A549 (cell line): ENCODE measurements around the gene ALDH1A2. TPM values are rescaled to one million over a fixed set of nuclear protein-coding genes. Genes with fewer than 3 reads are reported as not detected.
A peak's percentile ranks its signal among the peaks of the same experiment; 100 is the strongest.

Source experiments
- ATAC-seq, 2 experiments: fragments of 200-7000 bp in 1 of 2; fragments of >200 bp in 1 of 2; cut with Nextera tagmentation in 1 of 2; cut with Tn5 transposase in 1 of 2; 3 replicates each; pipeline versions ENCODE4 v1.8.0 to v1.9.1; 2018 to 2020; ENCODE audit warnings: mild to moderate bottlenecking in 1 of 2, moderate library complexity in 1 of 2
- CTCF ChIA-PET: fragments of 300-600 bp; sonication (Branson Sonifier 250); formaldehyde crosslinking; extraction: SDS; loops from one replicate; lab custom pipeline; 2021; ENCODE audit warnings: antibody characterized with exemption, inconsistent platforms; lab: Yijun Ruan, JAX
- POLR2A ChIA-PET: fragments of 350-600 bp; formaldehyde crosslinking; extraction: SDS; loops from one replicate; lab custom pipeline; 2021; ENCODE audit warnings: antibody characterized with exemption, inconsistent platforms; lab: Yijun Ruan, JAX
- DNase-seq, 2 experiments: peaks; one replicate each; pipeline versions ENCODE4 v3.0.0 to v3.0.0-alpha.2; 2011 to 2016; ENCODE audit warnings: low read depth in 1 of 2, low spot score in 1 of 2
- FAIRE-seq: peaks from 2 replicates; lab custom pipeline; 2011; peaks lifted over from hg19 to GRCh38; lab: Jason Lieb, UNC
- H3K27ac ChIP-seq, 2 experiments: fragments of >200 bp; sonication (Bioruptor Twin); formaldehyde crosslinking; 3 replicates each; pipeline ENCODE4 v1.5.1; 2016 to 2017
- H3K4me1 ChIP-seq: fragments of >200 bp; sonication (Bioruptor Twin); formaldehyde crosslinking; 3 replicates; pipeline ENCODE4 v1.6.1; 2016
- H3K4me2 ChIP-seq: fragments of >200 bp; sonication (Bioruptor Twin); formaldehyde crosslinking; 3 replicates; pipeline ENCODE4 v1.6.1; 2016
- H3K4me3 ChIP-seq: fragments of >200 bp; sonication (Bioruptor Twin); formaldehyde crosslinking; 3 replicates; pipeline ENCODE4 v1.5.1; 2016
- H3K9me3 ChIP-seq: fragments of >200 bp; sonication (Bioruptor Twin); formaldehyde crosslinking; 3 replicates; pipeline ENCODE4 v1.6.1; 2016
- BHLHE40 ChIP-seq: IDR thresholded peaks from 2 replicates; pipeline ENCODE4 v1.6.1; 2012; ENCODE audit warnings: low read depth, low read length, inconsistent platforms
- CBX2 ChIP-seq: fragments of 200-600 bp; sonication (generic); IDR thresholded peaks from 2 replicates; pipeline ENCODE4 v1.6.1; 2016; ENCODE audit warnings: low read depth, mild to moderate bottlenecking, borderline replicate concordance
- CHD2 ChIP-seq: fragments of 150-350 bp; IDR thresholded peaks from 2 replicates; pipeline ENCODE4 v1.6.1; 2014; ENCODE audit warnings: low read length; ENCODE audit not compliant: partially characterized antibody
- EP300 ChIP-seq, 2 experiments: fragments of >200 bp; sonication (Bioruptor Twin); formaldehyde crosslinking; IDR thresholded peaks; 2 replicates in 1 of 2; 3 replicates in 1 of 2; pipeline ENCODE4 v1.6.1; 2016 to 2017
- ESRRA ChIP-seq: fragments of 150-350 bp; IDR thresholded peaks from 2 replicates; pipeline ENCODE4 v1.6.1; 2014; ENCODE audit warnings: mild to moderate bottlenecking, low read length, borderline replicate concordance
- FOSB ChIP-seq: fragments of 250-450 bp; sonication (Bioruptor Pico); IDR thresholded peaks from 2 replicates; pipeline ENCODE4 v1.5.0; 2020; ENCODE audit warnings: mild to moderate bottlenecking, moderate library complexity
- FOSL2 ChIP-seq, 2 experiments: fragments of 450-650 bp in 1 of 2; fragments of >200 bp in 1 of 2; sonication (Bioruptor Twin) in 1 of 2; formaldehyde crosslinking; IDR thresholded peaks; 2 replicates each; pipeline versions ENCODE4 v1.5.0 to v1.6.1; 2016 to 2020; ENCODE audit warnings: mild to moderate bottlenecking in 1 of 2, moderate library complexity in 1 of 2
- HDAC2 ChIP-seq: fragments of 200-600 bp; sonication (generic); IDR thresholded peaks from 2 replicates; pipeline ENCODE4 v1.6.1; 2016
- MAFK ChIP-seq: fragments of 450-650 bp; IDR thresholded peaks from 2 replicates; pipeline ENCODE4 v1.6.1; 2014; ENCODE audit not compliant: partially characterized antibody
- RARB ChIP-seq: fragments of 250-450 bp; sonication (Bioruptor Pico); IDR thresholded peaks from 2 replicates; pipeline ENCODE4 v1.8.0; 2021; ENCODE audit warnings: mild to moderate bottlenecking, moderate library complexity
- ZC3H11A ChIP-seq: fragments of 450-650 bp; IDR thresholded peaks from 2 replicates; pipeline ENCODE4 v1.6.1; 2014; ENCODE audit warnings: antibody characterized with exemption, mild to moderate bottlenecking
- ZNF302 ChIP-seq: fragments of 250-450 bp; sonication (Bioruptor Pico); IDR thresholded peaks from 2 replicates; pipeline ENCODE4 v1.9.0; 2021; ENCODE audit warnings: inconsistent platforms, mild to moderate bottlenecking, moderate library complexity
- WGBS: methylation state at CpG from one replicate; pipeline ENCODE4 v1.1.6; 2017; ENCODE audit errors: missing lambda C conversion rate; 5-methylcytosine and 5-hydroxymethylcytosine counted together
- polyA plus RNA-seq, 4 experiments: library from polyadenylated mRNA; depleted of rRNA in 3 of 4; stranded (reverse); fragments of >200 nt; fragmentation: RNase III in 1 of 4; extraction: RNeasy Plus Mini Kit Qiagen cat#74134 plus additional on column Dnase treatment in 1 of 4; gene quantifications; 2 replicates in 3 of 4; 3 replicates in 1 of 4; pipeline ENCODE4 v1.2.3, GENCODE V29; 2011 to 2017
- TF ChIP-seq, protein P1 (sequence below): fragments of >200 bp; sonication (Bioruptor Twin); formaldehyde crosslinking; IDR thresholded peaks from 3 replicates; pipeline ENCODE4 v1.5.1; 2016
- TF ChIP-seq, protein P2 (sequence below): IDR thresholded peaks from 2 replicates; pipeline ENCODE4 v1.6.1; 2012
- TF ChIP-seq, protein P3 (sequence below): fragments of 250-450 bp; sonication (Bioruptor Pico); IDR thresholded peaks from 2 replicates; pipeline ENCODE4 v1.5.0; 2021; ENCODE audit warnings: mild to moderate bottlenecking, moderate library complexity, borderline replicate concordance
- TF ChIP-seq, protein P4 (sequence below): fragments of 250-450 bp; sonication (Bioruptor Pico); IDR thresholded peaks from 2 replicates; pipeline ENCODE4 v1.5.0; 2020; ENCODE audit warnings: low read depth, mild to moderate bottlenecking, moderate library complexity

ALDH1A2 gene
- polyA plus RNA-seq, 2 of the 4 experiments (the other 2 are of a cell fraction): 0.23 to 0.35 TPM

DNA sequence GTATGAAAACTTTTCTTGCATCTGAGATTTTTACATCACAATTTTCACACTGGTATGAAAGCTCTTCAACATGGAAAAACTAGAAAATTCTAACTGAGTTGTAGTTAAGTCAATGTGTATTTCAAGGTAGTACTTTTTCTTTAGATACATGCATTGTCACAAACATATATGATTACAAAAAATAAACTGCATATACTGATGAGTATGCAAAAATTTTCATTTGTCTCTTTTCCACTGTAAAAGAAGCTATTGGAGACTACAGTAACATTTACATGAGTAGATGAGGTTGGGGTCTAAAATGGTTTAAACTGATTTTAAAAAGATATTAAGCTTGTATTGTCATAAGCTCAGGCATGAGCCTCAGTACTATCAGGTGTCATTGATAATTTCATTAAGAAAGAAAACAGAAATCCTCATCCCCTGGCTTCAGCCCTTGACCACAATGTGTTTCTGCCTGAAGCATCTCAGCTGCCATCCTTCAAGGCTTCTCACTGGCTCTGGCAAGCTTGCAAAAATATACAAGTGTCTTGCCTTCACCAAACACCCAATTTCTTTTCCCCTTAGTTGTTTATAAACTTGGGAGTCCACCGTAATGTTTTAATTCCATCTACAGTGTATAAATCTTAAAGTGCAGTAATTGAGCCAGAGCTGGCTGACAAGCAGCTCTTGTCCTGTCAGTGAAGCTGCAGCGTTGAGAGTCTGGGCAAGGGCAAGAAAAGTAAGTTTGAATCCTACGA is 71.9 kb downstream of the ALDH1A2 start:
- no peak overlapping the region for H3K4me2 ChIP-seq
- peak; percentile 68 for FAIRE-seq
- no peak for ATAC-seq
- H3K27ac ChIP-seq: no peak overlapping the region
- POLR2A ChIA-PET: no interaction called here
- no peak overlapping the region for H3K4me3 ChIP-seq
- H3K9me3 ChIP-seq: no peaks in the 10 kb centered on the region; the same call in 2 of the 3 replicates
- TF ChIP-seq MAFK: peak; percentile 90
- TF ChIP-seq CBX2: no peak
- 34% methylated on average over 3 of the region's 3 CpGs for WGBS
- CTCF ChIA-PET: interaction anchor here (0.6 to 1.9 kb wide), 5 partner anchors 13 to 78 kb away, joined by 3 to 7 read pairs (median 3); no protein-coding TSS in a partner anchor
- DNase-seq: no peak
- H3K4me1 ChIP-seq: no peaks in the 10 kb centered on the region

DNA sequence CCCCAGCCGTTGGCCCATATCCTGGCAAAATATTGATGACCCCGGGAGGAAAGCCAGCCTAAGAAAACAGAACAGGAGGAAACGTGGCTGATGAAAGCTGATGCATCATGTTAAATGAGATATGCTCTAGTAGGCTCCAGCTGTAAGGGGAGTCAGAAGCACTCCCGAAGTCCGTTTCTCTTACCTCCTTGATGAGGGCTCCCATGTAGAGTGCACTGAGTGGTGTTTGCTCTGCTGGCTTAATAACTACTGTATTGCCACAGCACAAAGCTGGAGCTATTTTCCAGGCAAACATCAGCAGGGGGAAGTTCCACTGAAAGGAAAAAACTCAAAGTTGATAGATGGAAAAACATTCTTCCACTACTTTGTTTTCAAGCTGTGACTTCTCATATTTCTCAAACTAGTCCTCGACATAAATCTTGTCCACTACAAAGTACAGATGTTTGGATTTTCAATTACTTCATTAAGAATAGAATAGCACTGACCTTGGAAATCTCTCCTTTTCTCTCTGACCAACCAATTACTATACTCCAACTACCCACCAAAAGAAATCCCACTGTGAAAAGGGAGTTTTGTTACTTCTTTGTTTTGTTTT is 72.7 kb downstream of the ALDH1A2 start:
- Histone ChIP-seq H3K4me2 (no peak overlapping the region), H3K4me3 (no peak overlapping the region), H3K4me1 (no peaks in the 10 kb centered on the region), H3K9me3 (no peaks in the 10 kb centered on the region), H3K27ac (no peak overlapping the region)
- CTCF ChIA-PET: interaction anchor here (0.6 to 1.9 kb wide), 4 partner anchors 16 to 78 kb away, joined by 3 to 7 read pairs (median 4); no protein-coding TSS in a partner anchor
- DNase-seq (no peak), FAIRE-seq (peak; percentile 32), ATAC-seq (no peak)
- 5% methylated on average over 6 of the region's 6 CpGs for WGBS
- POLR2A ChIA-PET: no interaction called here
- no peak for TF ChIP-seq HDAC2
- TF ChIP-seq, protein P1, sequence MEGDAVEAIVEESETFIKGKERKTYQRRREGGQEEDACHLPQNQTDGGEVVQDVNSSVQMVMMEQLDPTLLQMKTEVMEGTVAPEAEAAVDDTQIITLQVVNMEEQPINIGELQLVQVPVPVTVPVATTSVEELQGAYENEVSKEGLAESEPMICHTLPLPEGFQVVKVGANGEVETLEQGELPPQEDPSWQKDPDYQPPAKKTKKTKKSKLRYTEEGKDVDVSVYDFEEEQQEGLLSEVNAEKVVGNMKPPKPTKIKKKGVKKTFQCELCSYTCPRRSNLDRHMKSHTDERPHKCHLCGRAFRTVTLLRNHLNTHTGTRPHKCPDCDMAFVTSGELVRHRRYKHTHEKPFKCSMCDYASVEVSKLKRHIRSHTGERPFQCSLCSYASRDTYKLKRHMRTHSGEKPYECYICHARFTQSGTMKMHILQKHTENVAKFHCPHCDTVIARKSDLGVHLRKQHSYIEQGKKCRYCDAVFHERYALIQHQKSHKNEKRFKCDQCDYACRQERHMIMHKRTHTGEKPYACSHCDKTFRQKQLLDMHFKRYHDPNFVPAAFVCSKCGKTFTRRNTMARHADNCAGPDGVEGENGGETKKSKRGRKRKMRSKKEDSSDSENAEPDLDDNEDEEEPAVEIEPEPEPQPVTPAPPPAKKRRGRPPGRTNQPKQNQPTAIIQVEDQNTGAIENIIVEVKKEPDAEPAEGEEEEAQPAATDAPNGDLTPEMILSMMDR: no peak
- no peak for TF ChIP-seq FOSL2 (IDR thresholded peaks at IDR 0.05)
- TF ChIP-seq FOSL2 (CRISPR knock-in tag; IDR thresholded peaks at IDR 0.05): no peak
- TF ChIP-seq, protein P2, sequence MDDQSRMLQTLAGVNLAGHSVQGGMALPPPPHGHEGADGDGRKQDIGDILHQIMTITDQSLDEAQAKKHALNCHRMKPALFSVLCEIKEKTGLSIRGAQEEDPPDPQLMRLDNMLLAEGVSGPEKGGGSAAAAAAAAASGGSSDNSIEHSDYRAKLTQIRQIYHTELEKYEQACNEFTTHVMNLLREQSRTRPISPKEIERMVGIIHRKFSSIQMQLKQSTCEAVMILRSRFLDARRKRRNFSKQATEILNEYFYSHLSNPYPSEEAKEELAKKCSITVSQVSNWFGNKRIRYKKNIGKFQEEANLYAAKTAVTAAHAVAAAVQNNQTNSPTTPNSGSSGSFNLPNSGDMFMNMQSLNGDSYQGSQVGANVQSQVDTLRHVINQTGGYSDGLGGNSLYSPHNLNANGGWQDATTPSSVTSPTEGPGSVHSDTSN: no peak
- TF ChIP-seq ESRRA: no peak
- TF ChIP-seq ZNF302: no peak
- TF ChIP-seq EP300 (IDR thresholded peaks at IDR 0.05): no peak
- TF ChIP-seq ZC3H11A: no peak
- TF ChIP-seq, protein P3, sequence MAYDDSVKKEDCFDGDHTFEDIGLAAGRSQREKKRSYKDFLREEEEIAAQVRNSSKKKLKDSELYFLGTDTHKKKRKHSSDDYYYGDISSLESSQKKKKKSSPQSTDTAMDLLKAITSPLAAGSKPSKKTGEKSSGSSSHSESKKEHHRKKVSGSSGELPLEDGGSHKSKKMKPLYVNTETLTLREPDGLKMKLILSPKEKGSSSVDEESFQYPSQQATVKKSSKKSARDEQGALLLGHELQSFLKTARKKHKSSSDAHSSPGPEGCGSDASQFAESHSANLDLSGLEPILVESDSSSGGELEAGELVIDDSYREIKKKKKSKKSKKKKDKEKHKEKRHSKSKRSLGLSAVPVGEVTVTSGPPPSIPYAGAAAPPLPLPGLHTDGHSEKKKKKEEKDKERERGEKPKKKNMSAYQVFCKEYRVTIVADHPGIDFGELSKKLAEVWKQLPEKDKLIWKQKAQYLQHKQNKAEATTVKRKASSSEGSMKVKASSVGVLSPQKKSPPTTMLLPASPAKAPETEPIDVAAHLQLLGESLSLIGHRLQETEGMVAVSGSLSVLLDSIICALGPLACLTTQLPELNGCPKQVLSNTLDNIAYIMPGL: no peak
- no peak for TF ChIP-seq FOSB (CRISPR knock-in tag)
- TF ChIP-seq CHD2: no peak
- TF ChIP-seq RARB (CRISPR knock-in tag): no peak
- TF ChIP-seq, protein P4, sequence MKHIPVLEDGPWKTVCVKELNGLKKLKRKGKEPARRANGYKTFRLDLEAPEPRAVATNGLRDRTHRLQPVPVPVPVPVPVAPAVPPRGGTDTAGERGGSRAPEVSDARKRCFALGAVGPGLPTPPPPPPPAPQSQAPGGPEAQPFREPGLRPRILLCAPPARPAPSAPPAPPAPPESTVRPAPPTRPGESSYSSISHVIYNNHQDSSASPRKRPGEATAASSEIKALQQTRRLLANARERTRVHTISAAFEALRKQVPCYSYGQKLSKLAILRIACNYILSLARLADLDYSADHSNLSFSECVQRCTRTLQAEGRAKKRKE (CRISPR knock-in tag): no peak
- no peak for TF ChIP-seq BHLHE40
